Activated CD4-positive, CD25-positive, alpha-beta regulatory T cell (primary cell): Measurements from ENCODE around the gene LAMA2.

Experiments used
- DNase-seq, 4 experiments: peaks; one replicate each; lab custom pipeline; 2025; lab: John Stamatoyannopoulos, UW

Gene LAMA2

GRCh38 chr6:129523816-129524215 is 640.9 kb downstream of the LAMA2 start:
- no peak for DNase-seq

- no peak for DNase-seq
Measured at GRCh38 chr6:129525055-129525454, 642.1 kb downstream of the LAMA2 start.

GRCh38 chr6:129534926-129535325 is 652.0 kb downstream of the LAMA2 start:
- no peak for DNase-seq

- no peak for DNase-seq
Measured at GRCh38 chr6:129536271-129536670, 653.3 kb downstream of the LAMA2 start.

GRCh38 chr6:129539032-129539431 is 656.1 kb downstream of the LAMA2 start:
- DNase-seq: no peak

- no peak for DNase-seq
Measured at GRCh38 chr6:129542705-129543104, 659.8 kb downstream of the LAMA2 start.

- no peak for DNase-seq
Measured at GRCh38 chr6:129543981-129544380, 661.0 kb downstream of the LAMA2 start.

GRCh38 chr6:129544892-129545612 is 662.1 kb downstream of the LAMA2 start:
- DNase-seq: no peak

- DNase-seq: no peak
Measured at GRCh38 chr6:129546702-129547101, 663.8 kb downstream of the LAMA2 start.

- no peak for DNase-seq
Measured at GRCh38 chr6:129551486-129551885, 668.5 kb downstream of the LAMA2 start.

- DNase-seq: no peak
Measured at GRCh38 chr6:129552413-129552812, 669.5 kb downstream of the LAMA2 start.

GRCh38 chr6:129555206-129555832 is 672.4 kb downstream of the LAMA2 start:
- DNase-seq: no peak

GRCh38 chr6:129558248-129558647 is 675.3 kb downstream of the LAMA2 start:
- no peak for DNase-seq

GRCh38 chr6:129565366-129565765 is 682.4 kb downstream of the LAMA2 start:
- no peak for DNase-seq

- DNase-seq: no peak
Measured at GRCh38 chr6:129565811-129566210, 682.9 kb downstream of the LAMA2 start.
